Caco-2 (cell line): ENCODE data around the gene SLMAP. TPM values are rescaled to one million over a fixed set of nuclear protein-coding genes. Genes with fewer than 3 reads are reported as not detected.
"Not testable (repeated sequence)": the region's sequence is repeated elsewhere in the genome, so short reads cannot be mapped to it uniquely, and the experiment has no call there.

Experiments used
- BruUV-seq: library from RNA; stranded (reverse); fragments of 400-500 nt; replicated peaks from 2 replicates; lab custom pipeline; 2021; lab: Mats Ljungman, UMichigan
- CTCF ChIA-PET: fragments of 300-600 bp; sonication (Branson Sonifier 250); formaldehyde crosslinking; loops from one replicate; lab custom pipeline; 2022; ENCODE audit warnings: antibody characterized with exemption; lab: Charles Lee
- POLR2A ChIA-PET: fragments of 300-600 bp; sonication (Branson Sonifier 250); formaldehyde crosslinking; loops from one replicate; lab custom pipeline; 2022; ENCODE audit warnings: antibody characterized with exemption; lab: Charles Lee
- DNase-seq, 2 experiments: peaks; one replicate each; pipeline versions ENCODE4 v3.0.0 to v3.0.0-alpha.2; 2020 to 2022
- H3K27me3 ChIP-seq: replicated peaks from 2 replicates; pipeline ENCODE4 v1.6.0; 2011; ENCODE audit warnings: low read length; ENCODE audit not compliant: control insufficient read depth, insufficient read depth
- H3K36me3 ChIP-seq: 2 replicates; pipeline ENCODE4 v1.5.1; 2011; ENCODE audit warnings: low read length; ENCODE audit not compliant: control insufficient read depth, insufficient read depth
- H3K4me1 ChIP-seq: fragments of 250-450 bp; sonication (Bioruptor Pico); 2 replicates; pipeline ENCODE4 v1.5.1; 2020; ENCODE audit warnings: mild to moderate bottlenecking
- H3K4me3 ChIP-seq: 2 replicates; pipeline ENCODE4 v1.5.1; 2011; ENCODE audit warnings: low read depth, mild to moderate bottlenecking, control low read depth, low read length
- H3K9me3 ChIP-seq: fragments of 250-450 bp; sonication (Bioruptor Pico); 2 replicates; pipeline ENCODE4 v1.5.1; 2020; ENCODE audit warnings: mild to moderate bottlenecking, moderate library complexity
- H3K27ac Mint-ChIP-seq: one replicate; pipeline ENCODE4 v1.8.0; 2022; ENCODE audit warnings: mixed read lengths; ENCODE audit not compliant: unreplicated experiment
- H3K27me3 Mint-ChIP-seq: one replicate; pipeline ENCODE4 v1.8.0; 2022; ENCODE audit warnings: mixed read lengths; ENCODE audit not compliant: insufficient read depth, unreplicated experiment
- H3K36me3 Mint-ChIP-seq: one replicate; pipeline ENCODE4 v1.8.0; 2022; ENCODE audit warnings: mild to moderate bottlenecking, mixed read lengths; ENCODE audit not compliant: insufficient read depth, unreplicated experiment
- H3K4me1 Mint-ChIP-seq: one replicate; pipeline ENCODE4 v1.8.0; 2022; ENCODE audit warnings: low read depth, mixed read lengths; ENCODE audit not compliant: unreplicated experiment
- H3K4me3 Mint-ChIP-seq: one replicate; pipeline ENCODE4 v1.8.0; 2022; ENCODE audit warnings: mild to moderate bottlenecking, moderate library complexity, mixed read lengths; ENCODE audit not compliant: unreplicated experiment
- H3K9me3 Mint-ChIP-seq: one replicate; pipeline ENCODE4 v1.8.0; 2022; ENCODE audit warnings: mixed read lengths; ENCODE audit not compliant: unreplicated experiment
- CTCF ChIP-seq, 2 experiments: fragments of 200-600 bp in 1 of 2; IDR thresholded peaks; 1 replicate in 1 of 2; 2 replicates in 1 of 2; pipeline versions ENCODE4 v1.5.1 to v1.8.0; 2011 to 2022; ENCODE audit warnings: antibody characterized with exemption in 1 of 2, control low read depth in 1 of 2, inconsistent platforms in 1 of 2, low read depth in 1 of 2, low read length in 1 of 2, mild to moderate bottlenecking in 1 of 2, moderate library complexity in 1 of 2; ENCODE audit not compliant: insufficient read depth in 1 of 2, severe bottlenecking in 1 of 2, unreplicated experiment in 1 of 2
- intact Hi-C: fragments of 100-400 bp; cut with micrococcal nuclease; formaldehyde crosslinking; loops from one replicate; pipeline ENCODE4 v1.10.0; 2022; ENCODE audit not compliant: unreplicated experiment
- total RNA-seq: library from RNA; stranded (reverse); gene quantifications from 2 replicates; pipeline ENCODE4 v1.2.3, GENCODE V29; 2022

The SLMAP gene
- total RNA-seq, 1 experiment from 2014 or later: 136 TPM

GRCh38 chr3:57863380-57863779, 107.3 kb downstream of the SLMAP start:
- intact Hi-C loops: no loop called here
- no TSS peak for BruUV-seq

GRCh38 chr3:57864853-57865252, 108.7 kb downstream of the SLMAP start:
- DNase-seq: no peak
- Histone ChIP-seq H3K4me3 (no peak overlapping the region), H3K27me3 (no peaks in the 10 kb centered on the region), H3K4me1 (no peaks in the 10 kb centered on the region), H3K9me3 (no peaks in the 10 kb centered on the region), H3K36me3 (peaks cover 1% of the 10 kb centered on the region; the same call in 1 of the 2 replicates)
- H3K4me1 Mint-ChIP-seq: no peaks in the 10 kb centered on the region
- ChIA-PET POLR2A (no interaction called here), CTCF (no interaction called here)
- H3K4me3 Mint-ChIP-seq: no peak overlapping the region
- peaks cover 57% of the 10 kb centered on the region for H3K36me3 Mint-ChIP-seq
- TF ChIP-seq CTCF (IDR thresholded peaks at IDR 0.05; ENCODE audit: insufficient read depth in 1 of 2, low read depth in 1 of 2, low read length in 1 of 2, severe bottlenecking in 1 of 2, unreplicated experiment in 1 of 2): peak; percentile 33 to 38
- intact Hi-C loops: no loop called here
- H3K27me3 Mint-ChIP-seq: no peaks in the 10 kb centered on the region
- H3K9me3 Mint-ChIP-seq: no peaks in the 10 kb centered on the region
- H3K27ac Mint-ChIP-seq: no peak overlapping the region
- BruUV-seq: no TSS peak

More at GRCh38 chr3:57863380-57863779, 107.3 kb downstream of the SLMAP start:
- POLR2A ChIA-PET: no interaction called here
- Mint-ChIP-seq H3K27ac (no peak overlapping the region), H3K4me1 (no peaks in the 10 kb centered on the region), H3K9me3 (no peaks in the 10 kb centered on the region), H3K4me3 (no peak overlapping the region), H3K36me3 (peaks cover 69% of the 10 kb centered on the region), H3K27me3 (no peaks in the 10 kb centered on the region)
- no peak for TF ChIP-seq CTCF (IDR thresholded peaks at IDR 0.05; ENCODE audit: insufficient read depth in 1 of 2, low read depth in 1 of 2, low read length in 1 of 2, severe bottlenecking in 1 of 2, unreplicated experiment in 1 of 2)
- no peaks in the 10 kb centered on the region for H3K9me3 ChIP-seq
- no peaks in the 10 kb centered on the region for H3K4me1 ChIP-seq
- CTCF ChIA-PET: no interaction called here
- no peak for DNase-seq
- H3K4me3 ChIP-seq: no peak overlapping the region
- no peaks in the 10 kb centered on the region for H3K27me3 ChIP-seq
- H3K36me3 ChIP-seq: peaks cover 1% of the 10 kb centered on the region; the same call in 1 of the 2 replicates

GRCh38 chr3:57869110-57869509, 113.0 kb downstream of the SLMAP start:
- H3K27ac Mint-ChIP-seq, H3K9me3 ChIP-seq, DNase-seq, POLR2A ChIA-PET, BruUV-seq, H3K27me3 ChIP-seq, H3K4me1 Mint-ChIP-seq, H3K4me3 ChIP-seq, CTCF ChIA-PET, intact Hi-C loops, H3K4me1 ChIP-seq, H3K9me3 Mint-ChIP-seq, H3K36me3 ChIP-seq, H3K27me3 Mint-ChIP-seq, H3K4me3 Mint-ChIP-seq: not testable (repeated sequence)
- H3K36me3 Mint-ChIP-seq: peaks cover 53% of the 10 kb centered on the region

- TF ChIP-seq CTCF (IDR thresholded peaks at IDR 0.05; ENCODE audit: insufficient read depth in 1 of 2, low read depth in 1 of 2, low read length in 1 of 2, severe bottlenecking in 1 of 2, unreplicated experiment in 1 of 2): no peak
- Histone ChIP-seq H3K4me3 (no peak overlapping the region), H3K27me3 (no peaks in the 10 kb centered on the region), H3K4me1 (no peaks in the 10 kb centered on the region), H3K36me3 (no peaks in the 10 kb centered on the region), H3K9me3 (no peaks in the 10 kb centered on the region)
- DNase-seq: no peak
- Mint-ChIP-seq H3K4me1 (peaks cover 6% of the 10 kb centered on the region), H3K27ac (no peak overlapping the region), H3K27me3 (no peaks in the 10 kb centered on the region), H3K36me3 (peaks cover 51% of the 10 kb centered on the region), H3K9me3 (no peaks in the 10 kb centered on the region), H3K4me3 (no peak overlapping the region)
- POLR2A ChIA-PET: no interaction called here
- intact Hi-C loops: no loop called here
- BruUV-seq: no TSS peak
- CTCF ChIA-PET: no interaction called here
Observed at GRCh38 chr3:57872606-57873005, 116.5 kb downstream of the SLMAP start.
